WTC11 (cell line): ENCODE measurements around the gene ASCC3. TPM values are rescaled to one million over a fixed set of nuclear protein-coding genes. Genes with fewer than 3 reads are reported as not detected.

Experiments
- ATAC-seq: fragments of 200-7000 bp; cut with Tn5 transposase; 2 replicates; pipeline ENCODE4 v1.10.0; 2021; ENCODE audit warnings: mild to moderate bottlenecking, moderate library complexity
- CTCF ChIA-PET: fragments of 300-600 bp; sonication (Branson Sonifier 250); formaldehyde crosslinking; loops from one replicate; lab custom pipeline; 2021; ENCODE audit warnings: antibody characterized with exemption; lab: Charles Lee
- POLR2A ChIA-PET: fragments of 350-600 bp; sonication (Branson Sonifier 250); formaldehyde crosslinking; loops from one replicate; lab custom pipeline; 2021; ENCODE audit warnings: antibody characterized with exemption; lab: Charles Lee
- DNase-seq: peaks from one replicate; pipeline ENCODE4 v3.0.0; 2021; ENCODE audit warnings: low spot score
- H3K27ac Mint-ChIP-seq: 2 replicates; pipeline ENCODE4 v1.8.0; 2021; ENCODE audit warnings: mixed read lengths
- H3K27me3 Mint-ChIP-seq: 2 replicates; pipeline ENCODE4 v1.8.0; 2021; ENCODE audit warnings: low read depth, mild to moderate bottlenecking, moderate library complexity, mixed read lengths
- H3K36me3 Mint-ChIP-seq: 2 replicates; pipeline ENCODE4 v1.8.0; 2021; ENCODE audit warnings: mixed read lengths
- H3K4me1 Mint-ChIP-seq: 2 replicates; pipeline ENCODE4 v1.8.0; 2022; ENCODE audit warnings: mixed read lengths
- H3K4me3 Mint-ChIP-seq: 2 replicates; pipeline ENCODE4 v1.8.0; 2021; ENCODE audit warnings: mild to moderate bottlenecking, moderate library complexity, mixed read lengths
- H3K9me3 Mint-ChIP-seq: 2 replicates; pipeline ENCODE4 v1.8.0; 2021; ENCODE audit warnings: mixed read lengths
- AR ChIP-seq: fragments of 250-450 bp; sonication (Bioruptor Pico); IDR thresholded peaks from 2 replicates; pipeline ENCODE4 v1.9.0; 2021; ENCODE audit warnings: mild to moderate bottlenecking
- ATF1 ChIP-seq: sonication (generic); formaldehyde crosslinking; IDR thresholded peaks from 2 replicates; pipeline ENCODE4 v1.8.1; 2023; ENCODE audit warnings: mild to moderate bottlenecking, moderate library complexity, missing genetic modification reagents
- CREB1 ChIP-seq: sonication (generic); formaldehyde crosslinking; IDR thresholded peaks from 2 replicates; pipeline ENCODE4 v1.8.0; 2023; ENCODE audit warnings: mild to moderate bottlenecking, missing genetic modification reagents
- ESRRA ChIP-seq: sonication (generic); formaldehyde crosslinking; IDR thresholded peaks from 2 replicates; pipeline ENCODE4 v1.8.1; 2022; ENCODE audit warnings: mild to moderate bottlenecking, missing genetic modification reagents, borderline replicate concordance
- ETV6 ChIP-seq: sonication (generic); formaldehyde crosslinking; IDR thresholded peaks from 2 replicates; pipeline ENCODE4 v1.8.1; 2022; ENCODE audit warnings: mild to moderate bottlenecking, missing genetic modification reagents
- GABPB1 ChIP-seq: sonication (generic); formaldehyde crosslinking; IDR thresholded peaks from 2 replicates; pipeline ENCODE4 v1.8.1; 2023; ENCODE audit warnings: mild to moderate bottlenecking, missing genetic modification reagents
- HMGA2 ChIP-seq: fragments of 250-450 bp; sonication (Bioruptor Pico); IDR thresholded peaks from 2 replicates; pipeline ENCODE4 v1.4.0; 2021; ENCODE audit warnings: mild to moderate bottlenecking, moderate library complexity
- JUN ChIP-seq: sonication (generic); formaldehyde crosslinking; IDR thresholded peaks from 2 replicates; pipeline ENCODE4 v1.8.0; 2023; ENCODE audit warnings: mild to moderate bottlenecking, missing genetic modification reagents
- NFATC4 ChIP-seq: fragments of 250-450 bp; sonication (Bioruptor Pico); IDR thresholded peaks from 2 replicates; pipeline ENCODE4 v1.9.0; 2021; ENCODE audit warnings: mild to moderate bottlenecking
- NR1H2 ChIP-seq: sonication (generic); formaldehyde crosslinking; IDR thresholded peaks from 2 replicates; pipeline ENCODE4 v1.9.0; 2021; ENCODE audit warnings: mild to moderate bottlenecking, moderate library complexity, missing genetic modification reagents
- OVOL2 ChIP-seq: fragments of 250-450 bp; sonication (Bioruptor Pico); IDR thresholded peaks from 2 replicates; pipeline ENCODE4 v1.9.0; 2021; ENCODE audit warnings: mild to moderate bottlenecking, borderline replicate concordance
- PRDM15 ChIP-seq: sonication (generic); formaldehyde crosslinking; IDR thresholded peaks from 2 replicates; pipeline ENCODE4 v1.8.0; 2022; ENCODE audit warnings: missing genetic modification reagents
- PRRX2 ChIP-seq: fragments of 250-450 bp; sonication (Bioruptor Pico); IDR thresholded peaks from 2 replicates; pipeline ENCODE4 v1.8.0; 2021; ENCODE audit warnings: mild to moderate bottlenecking
- SOX15 ChIP-seq: fragments of 250-450 bp; sonication (Bioruptor Pico); IDR thresholded peaks from 2 replicates; pipeline ENCODE4 v1.9.0; 2021; ENCODE audit warnings: mild to moderate bottlenecking
- TP53 ChIP-seq: sonication (generic); formaldehyde crosslinking; IDR thresholded peaks from 2 replicates; pipeline ENCODE4 v1.8.1; 2023; ENCODE audit warnings: mild to moderate bottlenecking, missing genetic modification reagents
- ZNF138 ChIP-seq: sonication (generic); formaldehyde crosslinking; conservative IDR thresholded peaks from 2 replicates; pipeline ENCODE4 v1.8.1; 2022; ENCODE audit warnings: mild to moderate bottlenecking, moderate library complexity, missing genetic modification reagents
- ZNF416 ChIP-seq: fragments of 250-450 bp; sonication (Bioruptor Pico); IDR thresholded peaks from 2 replicates; pipeline ENCODE4 v1.9.0; 2021; ENCODE audit warnings: mild to moderate bottlenecking, inconsistent platforms
- ZNF423 ChIP-seq: fragments of 250-450 bp; sonication (Bioruptor Pico); IDR thresholded peaks from 2 replicates; pipeline ENCODE4 v2.1.2; 2022; ENCODE audit warnings: mild to moderate bottlenecking, moderate library complexity
- total RNA-seq: library from RNA; stranded (reverse); gene quantifications from 3 replicates; pipeline ENCODE4 v1.2.3, GENCODE V29; 2021
- TF ChIP-seq, protein P1 (sequence below): sonication (generic); formaldehyde crosslinking; IDR thresholded peaks from 2 replicates; pipeline ENCODE4 v1.8.1; 2023; ENCODE audit warnings: mild to moderate bottlenecking, moderate library complexity, missing genetic modification reagents
- TF ChIP-seq, protein P2 (sequence below): sonication (generic); formaldehyde crosslinking; IDR thresholded peaks from 2 replicates; pipeline ENCODE4 v1.8.0; 2023; ENCODE audit warnings: missing genetic modification reagents, mild to moderate bottlenecking, borderline replicate concordance
- TF ChIP-seq, protein P3 (sequence below): fragments of 250-450 bp; sonication (Bioruptor Pico); IDR thresholded peaks from 2 replicates; pipeline ENCODE4 v1.9.0; 2021; ENCODE audit warnings: moderate library complexity, mild to moderate bottlenecking, inconsistent platforms, borderline replicate concordance

The ASCC3 gene
- total RNA-seq, 1 experiment from 2014 or later: 80.7 TPM

DNA sequence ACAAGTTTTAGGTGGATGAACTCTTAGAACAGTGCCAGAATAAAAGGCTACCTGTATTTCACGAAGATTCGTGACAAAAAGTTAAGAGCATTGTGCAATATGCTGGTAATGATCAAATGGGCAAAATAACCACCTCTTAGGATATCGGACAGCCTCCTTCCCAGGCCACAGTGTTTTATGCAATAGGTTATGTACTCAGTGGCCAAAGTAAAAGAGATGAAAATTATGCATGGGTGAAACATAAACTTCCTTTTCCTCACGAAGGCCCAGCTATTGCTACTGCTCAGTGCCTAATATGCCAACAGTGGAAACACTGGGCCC is 262.8 kb downstream of the ASCC3 start:
- no peaks in the 10 kb centered on the region for H3K27me3 Mint-ChIP-seq
- POLR2A ChIA-PET: no interaction called here
- DNase-seq: no peak
- TF ChIP-seq AR: no peak
- TF ChIP-seq PRDM15 (CRISPR knock-in tag): no peak
- TF ChIP-seq HMGA2: no peak
- TF ChIP-seq GABPB1: no peak
- TF ChIP-seq NFATC4 (CRISPR knock-in tag): no peak
- TF ChIP-seq OVOL2 (CRISPR knock-in tag): no peak
- no peak for TF ChIP-seq ESRRA (CRISPR knock-in tag)
- TF ChIP-seq ZNF423: no peak
- TF ChIP-seq, all 79 proteins: peak for 0
- peaks cover 12% of the 10 kb centered on the region for H3K9me3 Mint-ChIP-seq
- CTCF ChIA-PET: no interaction called here
- peaks cover 12% of the 10 kb centered on the region for H3K36me3 Mint-ChIP-seq
- no peak for ATAC-seq
- peak overlapping the region; percentile 12; the same call in 1 of the 2 replicates for H3K27ac Mint-ChIP-seq
- H3K4me3 Mint-ChIP-seq: no peak overlapping the region
- no peaks in the 10 kb centered on the region for H3K4me1 Mint-ChIP-seq

DNA sequence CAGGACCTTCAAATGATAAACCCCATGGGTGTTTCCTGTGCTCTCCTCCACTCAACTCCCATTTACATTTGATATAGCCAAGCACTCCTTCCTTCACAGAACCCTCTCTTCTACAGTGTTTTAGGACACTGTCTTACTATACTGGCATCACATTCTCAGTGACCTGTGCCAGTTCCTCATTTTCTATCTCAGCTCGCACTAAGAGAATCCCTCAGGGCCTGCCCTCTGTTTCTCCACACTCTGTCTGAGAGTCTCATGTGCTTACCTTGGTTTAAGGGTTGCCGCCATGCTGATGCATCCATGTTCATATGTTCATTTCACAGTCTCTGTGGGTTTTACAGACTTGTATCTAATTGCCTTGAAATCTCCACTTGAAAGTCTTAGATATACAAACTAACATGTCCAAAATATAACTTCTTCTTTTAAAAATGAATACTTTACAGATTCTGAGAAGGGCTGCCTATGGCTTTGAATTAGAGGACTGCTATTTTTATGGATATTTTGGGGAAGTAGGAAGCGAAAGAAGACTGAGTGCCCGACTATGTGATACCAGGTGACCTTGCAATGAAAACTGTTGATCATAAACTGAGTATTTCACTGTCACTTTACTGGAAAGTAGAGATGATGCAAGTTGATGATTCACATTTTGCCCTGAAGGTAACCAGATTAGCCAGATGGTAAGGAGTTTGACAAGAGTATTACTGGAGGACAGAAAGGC is 263.3 kb downstream of the ASCC3 start:
- H3K27me3 Mint-ChIP-seq: no peaks in the 10 kb centered on the region
- H3K27ac Mint-ChIP-seq: peak overlapping the region; percentile 12; the same call in 1 of the 2 replicates
- POLR2A ChIA-PET: no interaction called here
- H3K9me3 Mint-ChIP-seq: peaks cover 12% of the 10 kb centered on the region
- H3K4me1 Mint-ChIP-seq: no peaks in the 10 kb centered on the region
- no peak for ATAC-seq
- no peak for TF ChIP-seq ETV6 (CRISPR knock-in tag)
- no peak for TF ChIP-seq ZNF416 (CRISPR knock-in tag)
- no peak for TF ChIP-seq NR1H2 (CRISPR knock-in tag)
- TF ChIP-seq, protein P1, sequence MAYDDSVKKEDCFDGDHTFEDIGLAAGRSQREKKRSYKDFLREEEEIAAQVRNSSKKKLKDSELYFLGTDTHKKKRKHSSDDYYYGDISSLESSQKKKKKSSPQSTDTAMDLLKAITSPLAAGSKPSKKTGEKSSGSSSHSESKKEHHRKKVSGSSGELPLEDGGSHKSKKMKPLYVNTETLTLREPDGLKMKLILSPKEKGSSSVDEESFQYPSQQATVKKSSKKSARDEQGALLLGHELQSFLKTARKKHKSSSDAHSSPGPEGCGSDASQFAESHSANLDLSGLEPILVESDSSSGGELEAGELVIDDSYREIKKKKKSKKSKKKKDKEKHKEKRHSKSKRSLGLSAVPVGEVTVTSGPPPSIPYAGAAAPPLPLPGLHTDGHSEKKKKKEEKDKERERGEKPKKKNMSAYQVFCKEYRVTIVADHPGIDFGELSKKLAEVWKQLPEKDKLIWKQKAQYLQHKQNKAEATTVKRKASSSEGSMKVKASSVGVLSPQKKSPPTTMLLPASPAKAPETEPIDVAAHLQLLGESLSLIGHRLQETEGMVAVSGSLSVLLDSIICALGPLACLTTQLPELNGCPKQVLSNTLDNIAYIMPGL (CRISPR knock-in tag): no peak
- no peak for TF ChIP-seq ZNF138
- TF ChIP-seq CREB1 (CRISPR knock-in tag): no peak
- TF ChIP-seq, protein P2, sequence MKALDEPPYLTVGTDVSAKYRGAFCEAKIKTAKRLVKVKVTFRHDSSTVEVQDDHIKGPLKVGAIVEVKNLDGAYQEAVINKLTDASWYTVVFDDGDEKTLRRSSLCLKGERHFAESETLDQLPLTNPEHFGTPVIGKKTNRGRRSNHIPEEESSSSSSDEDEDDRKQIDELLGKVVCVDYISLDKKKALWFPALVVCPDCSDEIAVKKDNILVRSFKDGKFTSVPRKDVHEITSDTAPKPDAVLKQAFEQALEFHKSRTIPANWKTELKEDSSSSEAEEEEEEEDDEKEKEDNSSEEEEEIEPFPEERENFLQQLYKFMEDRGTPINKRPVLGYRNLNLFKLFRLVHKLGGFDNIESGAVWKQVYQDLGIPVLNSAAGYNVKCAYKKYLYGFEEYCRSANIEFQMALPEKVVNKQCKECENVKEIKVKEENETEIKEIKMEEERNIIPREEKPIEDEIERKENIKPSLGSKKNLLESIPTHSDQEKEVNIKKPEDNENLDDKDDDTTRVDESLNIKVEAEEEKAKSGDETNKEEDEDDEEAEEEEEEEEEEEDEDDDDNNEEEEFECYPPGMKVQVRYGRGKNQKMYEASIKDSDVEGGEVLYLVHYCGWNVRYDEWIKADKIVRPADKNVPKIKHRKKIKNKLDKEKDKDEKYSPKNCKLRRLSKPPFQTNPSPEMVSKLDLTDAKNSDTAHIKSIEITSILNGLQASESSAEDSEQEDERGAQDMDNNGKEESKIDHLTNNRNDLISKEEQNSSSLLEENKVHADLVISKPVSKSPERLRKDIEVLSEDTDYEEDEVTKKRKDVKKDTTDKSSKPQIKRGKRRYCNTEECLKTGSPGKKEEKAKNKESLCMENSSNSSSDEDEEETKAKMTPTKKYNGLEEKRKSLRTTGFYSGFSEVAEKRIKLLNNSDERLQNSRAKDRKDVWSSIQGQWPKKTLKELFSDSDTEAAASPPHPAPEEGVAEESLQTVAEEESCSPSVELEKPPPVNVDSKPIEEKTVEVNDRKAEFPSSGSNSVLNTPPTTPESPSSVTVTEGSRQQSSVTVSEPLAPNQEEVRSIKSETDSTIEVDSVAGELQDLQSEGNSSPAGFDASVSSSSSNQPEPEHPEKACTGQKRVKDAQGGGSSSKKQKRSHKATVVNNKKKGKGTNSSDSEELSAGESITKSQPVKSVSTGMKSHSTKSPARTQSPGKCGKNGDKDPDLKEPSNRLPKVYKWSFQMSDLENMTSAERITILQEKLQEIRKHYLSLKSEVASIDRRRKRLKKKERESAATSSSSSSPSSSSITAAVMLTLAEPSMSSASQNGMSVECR: no peak
- TF ChIP-seq ATF1: no peak
- no peak for TF ChIP-seq TP53 (CRISPR knock-in tag)
- TF ChIP-seq SOX15 (CRISPR knock-in tag): no peak
- no peak for TF ChIP-seq NFATC4 (CRISPR knock-in tag)
- no peak for TF ChIP-seq JUN (CRISPR knock-in tag)
- TF ChIP-seq, protein P3, sequence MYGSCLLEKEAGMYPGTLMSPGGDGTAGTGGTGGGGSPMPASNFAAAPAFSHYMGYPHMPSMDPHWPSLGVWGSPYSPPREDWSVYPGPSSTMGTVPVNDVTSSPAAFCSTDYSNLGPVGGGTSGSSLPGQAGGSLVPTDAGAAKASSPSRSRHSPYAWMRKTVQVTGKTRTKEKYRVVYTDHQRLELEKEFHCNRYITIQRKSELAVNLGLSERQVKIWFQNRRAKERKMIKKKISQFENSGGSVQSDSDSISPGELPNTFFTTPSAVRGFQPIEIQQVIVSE (CRISPR knock-in tag): no peak
- no peak for TF ChIP-seq PRRX2 (CRISPR knock-in tag)
- TF ChIP-seq, all 79 proteins: peak for 0
- peaks cover 12% of the 10 kb centered on the region for H3K36me3 Mint-ChIP-seq
- CTCF ChIA-PET: no interaction called here
- no peak overlapping the region for H3K4me3 Mint-ChIP-seq
- no peak for DNase-seq
